HEK293 (cell line): ENCODE results near the gene RAPGEFL1.
"Not testable (repeated sequence)": the region's sequence is repeated elsewhere in the genome, so short reads cannot be mapped to it uniquely, and the experiment has no call there.

ENCODE experiments used
- CTCF ChIA-PET: fragments of 350-600 bp; formaldehyde crosslinking; extraction: SDS; loops from one replicate; lab custom pipeline; 2021; ENCODE audit warnings: antibody characterized with exemption; lab: Yijun Ruan, JAX
- POLR2A ChIA-PET: fragments of 300-600 bp; formaldehyde crosslinking; extraction: SDS; loops from one replicate; lab custom pipeline; 2020; ENCODE audit warnings: antibody characterized with exemption, inconsistent platforms; lab: Yijun Ruan, JAX
- H3K27ac ChIP-seq: fragments of 200-500 bp; sonication (Bioruptor generic); 2 replicates; pipeline ENCODE4 v1.5.1; 2014; ENCODE audit warnings: low read depth, low read length, control low read depth, inconsistent platforms; ENCODE audit errors: extremely low read depth
- H3K36me3 ChIP-seq, 2 experiments: fragments of 200-500 bp in 1 of 2; sonication (Bioruptor generic) in 1 of 2; 1 replicate in 1 of 2; 2 replicates in 1 of 2; pipeline ENCODE4 v1.5.1; 2014 to 2017; ENCODE audit warnings: inconsistent platforms in 2 of 2, low read length in 2 of 2; ENCODE audit not compliant: control insufficient read depth in 2 of 2, insufficient read depth in 1 of 2
- H3K4me1 ChIP-seq: fragments of 200-500 bp; sonication (Bioruptor generic); 2 replicates; pipeline ENCODE4 v1.5.1; 2014; ENCODE audit warnings: mild to moderate bottlenecking, low read length, inconsistent platforms; ENCODE audit not compliant: control insufficient read depth, insufficient read depth
- H3K4me3 ChIP-seq: 2 replicates; pipeline ENCODE4 v1.5.1; 2011; ENCODE audit warnings: low read depth, mild to moderate bottlenecking, control low read depth, low read length, moderate library complexity
- H3K9me3 ChIP-seq: fragments of 200-500 bp; sonication (Bioruptor generic); 2 replicates; pipeline ENCODE4 v1.5.1; 2014; ENCODE audit warnings: low read depth, low read length, inconsistent platforms; ENCODE audit not compliant: control insufficient read depth, insufficient read depth
- KLF1 ChIP-seq: fragments of 450-650 bp; formaldehyde crosslinking; IDR thresholded peaks from 2 replicates; pipeline ENCODE4 v1.5.1; 2016; ENCODE audit warnings: missing biosample characterization, missing genetic modification characterization
- KLF16 ChIP-seq: fragments of 450-650 bp; formaldehyde crosslinking; IDR thresholded peaks from 2 replicates; pipeline ENCODE4 v1.5.1; 2017; ENCODE audit warnings: missing biosample characterization, missing genetic modification characterization
- MZF1 ChIP-seq: fragments of 450-650 bp; formaldehyde crosslinking; IDR thresholded peaks from 2 replicates; pipeline ENCODE4 v1.5.1; 2017; ENCODE audit warnings: missing biosample characterization, missing genetic modification characterization, borderline replicate concordance
- PRDM10 ChIP-seq: fragments of 450-650 bp; formaldehyde crosslinking; IDR thresholded peaks from 2 replicates; pipeline ENCODE4 v1.5.1; 2016; ENCODE audit warnings: missing biosample characterization, missing genetic modification characterization
- ZBTB17 ChIP-seq: fragments of 450-650 bp; formaldehyde crosslinking; IDR thresholded peaks from 2 replicates; pipeline ENCODE4 v1.5.1; 2016; ENCODE audit warnings: missing biosample characterization, missing genetic modification characterization
- ZBTB8A ChIP-seq: fragments of 450-650 bp; formaldehyde crosslinking; IDR thresholded peaks from 2 replicates; pipeline ENCODE4 v1.5.1; 2016; ENCODE audit warnings: missing biosample characterization, missing genetic modification characterization
- ZNF146 ChIP-seq: fragments of 450-650 bp; formaldehyde crosslinking; IDR thresholded peaks from 2 replicates; pipeline ENCODE4 v1.5.1; 2016; ENCODE audit warnings: missing biosample characterization, missing genetic modification characterization
- ZNF18 ChIP-seq: fragments of 450-650 bp; formaldehyde crosslinking; IDR thresholded peaks from 2 replicates; pipeline ENCODE4 v1.5.1; 2016; ENCODE audit warnings: missing biosample characterization, missing genetic modification characterization
- ZNF2 ChIP-seq: fragments of 450-650 bp; formaldehyde crosslinking; IDR thresholded peaks from 2 replicates; pipeline ENCODE4 v1.5.1; 2016; ENCODE audit warnings: missing biosample characterization, missing genetic modification characterization
- ZNF311 ChIP-seq: fragments of 450-650 bp; formaldehyde crosslinking; IDR thresholded peaks from 2 replicates; pipeline ENCODE4 v1.5.1; 2017; ENCODE audit warnings: missing biosample characterization, missing genetic modification characterization, borderline replicate concordance
- ZNF335 ChIP-seq: fragments of 450-650 bp; formaldehyde crosslinking; conservative IDR thresholded peaks from 2 replicates; pipeline ENCODE4 v1.5.1; 2016; ENCODE audit warnings: missing biosample characterization, missing genetic modification characterization
- ZNF354C ChIP-seq: fragments of 450-650 bp; formaldehyde crosslinking; IDR thresholded peaks from 2 replicates; pipeline ENCODE4 v1.5.1; 2016; ENCODE audit warnings: missing biosample characterization, missing genetic modification characterization, low read depth, borderline replicate concordance
- ZNF555 ChIP-seq: fragments of 450-650 bp; formaldehyde crosslinking; conservative IDR thresholded peaks from 2 replicates; pipeline ENCODE4 v1.5.1; 2017; ENCODE audit warnings: missing biosample characterization, mild to moderate bottlenecking, missing genetic modification characterization, inconsistent platforms

The RAPGEFL1 gene

GRCh38 chr17:40219594-40220338, 42.5 kb downstream of the RAPGEFL1 start (continued):
- peak; percentile 98 for TF ChIP-seq ZNF18
- TF ChIP-seq ZBTB8A (tag by site-specific recombination): peak; percentile 58
- TF ChIP-seq KLF16 (tag by site-specific recombination): 0 out of 2 replicates have a peak, but pooled peaks have one; percentile 11
- TF ChIP-seq MZF1 (tag by site-specific recombination): peak; percentile 92
- TF ChIP-seq ZNF555 (tag by site-specific recombination): no peak
- TF ChIP-seq ZNF146 (tag by site-specific recombination): no peak
- TF ChIP-seq ZNF335: peak; percentile 88
- TF ChIP-seq ZBTB17 (tag by site-specific recombination): 0 out of 2 replicates have a peak, but pooled peaks have one; percentile 21
- peak; percentile 8 for TF ChIP-seq KLF1 (tag by site-specific recombination)

GRCh38 chr17:40224718-40225550, 47.7 kb downstream of the RAPGEFL1 start:
- H3K27ac ChIP-seq: no peak overlapping the region
- peaks cover 3% of the 10 kb centered on the region for H3K4me1 ChIP-seq
- no peaks in the 10 kb centered on the region for H3K9me3 ChIP-seq
- no peak overlapping the region for H3K4me3 ChIP-seq
- H3K36me3 ChIP-seq: peaks cover 0 to 4% of the 10 kb centered on the region in 2 experiments; a peak in 1 of 3 replicates
- ChIA-PET POLR2A (no interaction called here), CTCF (interaction anchor here (0.5 to 1.5 kb wide), 6 partner anchors 23 to 170 kb away, joined by 3 to 6 read pairs (median 4); partner anchors contain the start of gene MED24)
- TF ChIP-seq ZNF354C (tag by site-specific recombination) (no peak), ZNF311 (tag by site-specific recombination) (no peak), PRDM10 (tag by site-specific recombination) (peak; percentile 69), ZNF2 (tag by site-specific recombination) (no peak)

- POLR2A ChIA-PET: interaction anchor here (1.0 to 1.3 kb wide), 2 partner anchors 10 to 14 kb away, joined by 3 to 6 read pairs; partner anchors contain the start of gene WIPF2
- H3K4me1 ChIP-seq, H3K27ac ChIP-seq, H3K9me3 ChIP-seq, H3K4me3 ChIP-seq: not testable (repeated sequence)
- CTCF ChIA-PET: interaction anchor here (0.5 to 1.7 kb wide), 3 partner anchors 10 to 304 kb away, joined by 4 to 6 read pairs (median 5); partner anchors contain the start of gene WIPF2
- H3K36me3 ChIP-seq: peaks cover 13 to 15% of the 10 kb centered on the region in 2 experiments
These were observed 51.9 kb downstream of the RAPGEFL1 start for GRCh38 chr17:40229146-40229545.
